ENCODE results near the gene ACOXL.
"Not testable (repeated sequence)": the region's sequence is repeated elsewhere in the genome, so short reads cannot be mapped to it uniquely, and the experiment has no call there.

The ACOXL gene

DNA sequence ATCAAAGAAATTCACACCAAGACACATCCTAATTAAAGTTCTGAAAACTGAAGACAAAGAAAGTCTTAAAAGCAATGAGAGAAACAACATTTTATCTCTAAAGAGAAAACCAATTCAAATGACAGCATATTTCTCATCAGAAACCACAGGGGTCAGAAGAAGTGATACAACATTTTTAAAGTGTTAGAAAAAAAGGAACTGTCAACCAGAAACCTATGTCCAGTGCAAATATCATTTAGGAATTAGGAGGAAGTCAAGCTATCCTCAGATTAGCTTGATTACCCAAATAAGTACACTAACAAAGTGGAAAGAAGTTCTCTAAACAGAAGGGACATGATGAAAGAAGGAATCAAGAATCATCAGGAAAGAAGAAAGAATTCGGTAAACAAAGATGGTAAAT, 328.8 kb downstream of the ACOXL start:
- no peak for DNase-seq (ENCODE audit: low read depth)

GRCh38 chr2:111062417-111062816, 330.0 kb downstream of the ACOXL start:
- no peak for DNase-seq (ENCODE audit: low read depth)

DNA sequence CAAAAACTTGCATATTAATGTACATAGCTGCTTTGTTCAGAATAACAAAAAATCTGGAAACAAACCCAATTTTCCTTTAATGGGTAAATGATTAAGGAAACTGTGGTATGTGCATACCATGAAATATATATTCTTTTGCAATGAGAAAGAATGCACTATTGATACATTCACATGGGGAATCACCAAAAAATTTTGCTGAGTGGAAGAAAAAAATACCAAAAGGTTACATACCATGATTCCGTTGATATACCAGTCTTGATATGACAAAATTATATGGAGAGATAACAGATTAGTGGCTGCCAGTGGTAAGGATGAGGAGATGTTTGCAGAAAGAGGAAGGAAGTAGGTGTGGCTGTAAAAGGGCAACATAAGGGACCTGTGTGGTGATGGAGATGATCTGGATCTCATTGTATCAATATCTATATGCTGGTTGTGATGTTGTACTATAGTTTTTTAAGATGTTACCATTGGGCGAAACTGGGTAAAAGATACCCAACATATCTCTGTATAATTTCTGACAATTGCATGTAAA, 333.8 kb downstream of the ACOXL start:
- no peak for DNase-seq (ENCODE audit: low read depth)

DNA sequence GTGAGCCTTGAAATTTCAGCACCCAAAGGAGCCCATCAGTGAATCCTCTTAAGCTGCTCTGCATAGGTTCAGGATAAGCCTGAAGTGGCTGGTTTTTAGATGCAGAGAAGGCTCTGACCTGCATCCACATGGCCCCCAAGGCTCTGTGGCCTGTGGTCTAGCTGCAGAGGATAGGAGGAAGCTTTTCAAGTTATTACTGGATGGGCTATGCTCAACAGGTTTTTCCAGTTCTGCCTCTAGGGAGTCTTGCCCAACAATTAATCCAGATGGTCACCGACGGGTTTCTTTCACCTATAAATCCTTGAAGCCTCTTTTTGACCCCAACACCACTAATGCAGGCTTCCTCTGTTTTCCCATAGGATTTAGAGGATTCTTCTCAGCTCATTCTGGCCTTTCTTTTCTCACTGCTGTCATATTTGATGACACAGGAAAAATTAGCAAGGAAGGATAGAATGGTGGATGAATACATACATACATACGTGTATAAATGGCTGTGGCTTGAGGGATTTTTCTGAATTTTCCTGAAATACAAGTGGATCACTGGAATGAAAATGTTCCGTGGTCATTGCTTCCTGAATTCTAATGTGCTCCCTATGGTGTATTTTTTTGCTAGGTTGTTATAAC, 336.2 kb downstream of the ACOXL start:
- DNase-seq (ENCODE audit: low read depth), result no peak

GRCh38 chr2:111069722-111070121, 337.3 kb downstream of the ACOXL start:
- no peak for DNase-seq (ENCODE audit: low read depth)

DNA sequence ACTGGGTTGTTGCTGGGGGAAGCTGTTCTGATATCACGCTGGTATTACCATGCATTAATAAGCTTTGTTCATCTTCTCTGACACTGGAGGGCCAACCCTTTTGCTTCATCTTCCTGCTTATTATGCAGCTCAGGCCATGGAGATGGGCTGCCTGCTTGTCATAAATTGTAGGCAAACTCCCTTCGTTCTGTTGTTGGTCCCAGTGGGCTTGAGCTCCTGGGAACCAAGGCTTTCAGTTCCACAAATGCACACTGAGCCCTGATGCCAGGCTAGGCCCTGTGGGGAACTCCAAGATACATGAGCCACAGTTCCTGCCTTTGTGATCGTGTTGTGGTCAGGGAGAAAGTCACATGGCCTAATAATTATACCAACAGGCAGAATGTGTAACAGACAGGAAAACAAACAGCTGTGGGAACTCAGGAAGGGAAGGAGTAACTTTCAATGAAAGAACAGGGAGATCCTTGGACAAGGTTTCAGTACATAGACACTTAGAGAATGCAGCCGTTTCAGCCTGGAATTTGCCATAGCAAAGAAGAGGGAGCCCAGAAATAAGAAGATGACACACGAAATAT, 339.3 kb downstream of the ACOXL start:
- DNase-seq (ENCODE audit: low read depth), result peak; percentile 58

DNA sequence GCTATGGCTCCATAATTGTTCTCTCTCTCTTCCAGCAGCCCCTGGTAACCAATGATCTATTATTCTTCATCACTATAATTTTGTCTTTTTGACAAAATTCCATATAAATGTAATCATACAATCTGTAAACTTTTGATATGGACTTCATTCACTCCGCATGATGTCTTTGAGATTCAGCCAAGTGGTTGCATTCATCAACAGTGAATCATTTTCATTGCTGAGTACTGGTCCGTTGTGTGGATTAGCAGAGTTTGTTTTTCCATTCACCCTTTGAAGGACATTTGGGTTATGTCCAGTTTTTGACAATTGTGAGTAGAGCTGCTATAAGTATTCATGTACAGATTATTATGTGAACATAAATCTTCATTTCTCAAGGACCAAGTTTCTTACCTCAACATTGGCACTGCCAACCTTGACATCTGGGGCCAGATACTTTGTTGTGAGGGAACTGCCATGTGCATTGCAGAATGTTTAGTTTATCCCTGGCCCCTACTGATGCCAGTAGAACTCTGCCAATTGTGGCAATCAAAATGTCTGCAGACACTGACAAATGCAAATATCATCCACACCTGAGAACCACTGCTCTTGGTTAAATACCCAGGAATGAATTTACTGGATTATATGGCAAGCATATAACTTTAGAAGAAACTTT, 340.0 kb downstream of the ACOXL start:
- peak; percentile 96 for DNase-seq (ENCODE audit: low read depth)

GRCh38 chr2:111082659-111083058, 350.3 kb downstream of the ACOXL start:
- DNase-seq (ENCODE audit: low read depth), result not testable (repeated sequence)

DNA sequence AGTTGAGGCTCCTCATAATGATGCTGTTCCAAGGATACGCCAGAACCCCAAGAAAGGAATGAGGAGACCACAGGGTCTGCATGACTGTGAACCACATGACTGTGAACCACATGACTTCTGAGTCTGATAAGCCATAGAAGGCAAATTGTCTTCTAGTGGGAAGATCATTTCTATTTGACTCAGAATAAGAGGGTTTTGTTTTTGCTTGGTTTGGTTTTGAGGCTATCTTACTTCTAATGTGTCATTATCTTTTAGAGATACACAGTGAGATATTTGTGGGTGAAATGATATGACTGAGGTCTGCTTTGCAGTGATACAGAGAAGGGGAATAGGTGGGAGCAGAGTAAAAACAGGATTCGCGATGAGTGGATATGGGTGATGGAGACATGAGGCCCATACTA, 359.4 kb downstream of the ACOXL start:
- DNase-seq (ENCODE audit: low read depth), result no peak

DNA sequence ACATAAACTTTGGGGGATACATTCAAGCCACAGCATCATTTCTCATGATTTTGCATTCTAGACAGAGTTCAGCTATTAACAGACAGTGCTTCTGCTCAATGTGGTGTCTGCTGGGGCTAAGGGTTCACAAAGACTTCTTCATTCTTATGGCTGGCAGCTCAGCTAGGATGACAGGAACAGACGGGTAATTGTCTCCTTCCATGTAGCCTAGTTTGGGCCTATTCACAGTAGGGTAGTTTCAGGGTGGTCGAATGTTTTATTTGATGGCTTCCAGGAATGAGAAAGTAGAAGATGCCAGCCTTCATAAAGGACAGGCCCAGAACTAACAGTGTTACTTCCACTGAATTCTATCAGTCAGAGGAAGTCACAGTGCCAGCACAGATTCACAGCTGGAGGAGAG, 362.3 kb downstream of the ACOXL start:
- DNase-seq (ENCODE audit: low read depth), result no peak

GRCh38 chr2:111095434-111095833, 363.1 kb downstream of the ACOXL start:
- DNase-seq (ENCODE audit: low read depth), result no peak

- DNase-seq (ENCODE audit: low read depth), result no peak
Observed at GRCh38 chr2:111099402-111099801, 367.0 kb downstream of the ACOXL start.

GRCh38 chr2:111100087-111100764, 367.9 kb downstream of the ACOXL start:
- DNase-seq (ENCODE audit: low read depth), result no peak

GRCh38 chr2:111100765-111101162, 368.4 kb downstream of the ACOXL start:
- DNase-seq (ENCODE audit: low read depth), result no peak

- DNase-seq (ENCODE audit: low read depth), result no peak
Observed at GRCh38 chr2:111101592-111101991, 369.2 kb downstream of the ACOXL start.

- DNase-seq (ENCODE audit: low read depth), result no peak
Observed at GRCh38 chr2:111102216-111102615, 369.8 kb downstream of the ACOXL start.

GRCh38 chr2:111105926-111106325, 373.6 kb downstream of the ACOXL start:
- DNase-seq (ENCODE audit: low read depth), result no peak

- no peak for DNase-seq (ENCODE audit: low read depth)
Observed at GRCh38 chr2:111106706-111107105, 374.3 kb downstream of the ACOXL start.

DNA sequence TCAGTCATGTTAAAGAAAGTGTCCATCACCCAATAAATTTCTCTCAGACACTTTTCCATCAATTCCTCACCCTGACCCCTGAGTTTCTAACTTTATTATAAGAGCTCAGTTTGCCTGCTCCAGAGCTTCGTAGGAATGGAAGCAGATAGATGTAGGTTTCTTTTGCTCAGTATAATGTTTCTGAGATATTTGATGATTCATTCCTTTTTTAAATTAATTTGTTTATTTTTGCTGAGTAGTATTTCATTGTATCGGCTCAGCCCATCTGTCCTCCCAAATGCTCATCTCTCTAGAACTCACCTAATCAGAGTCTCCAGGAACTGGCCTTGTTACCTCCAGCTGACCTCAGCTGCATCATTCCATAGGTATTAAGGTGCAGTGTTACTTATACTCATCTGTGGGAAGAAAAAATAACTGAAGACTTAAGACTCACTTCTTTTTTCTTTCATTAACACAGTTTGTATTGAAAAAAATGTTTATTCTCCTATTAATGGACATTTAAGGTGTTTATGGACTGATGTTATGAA, 376.4 kb downstream of the ACOXL start:
- DNase-seq (ENCODE audit: low read depth), result no peak

DNA sequence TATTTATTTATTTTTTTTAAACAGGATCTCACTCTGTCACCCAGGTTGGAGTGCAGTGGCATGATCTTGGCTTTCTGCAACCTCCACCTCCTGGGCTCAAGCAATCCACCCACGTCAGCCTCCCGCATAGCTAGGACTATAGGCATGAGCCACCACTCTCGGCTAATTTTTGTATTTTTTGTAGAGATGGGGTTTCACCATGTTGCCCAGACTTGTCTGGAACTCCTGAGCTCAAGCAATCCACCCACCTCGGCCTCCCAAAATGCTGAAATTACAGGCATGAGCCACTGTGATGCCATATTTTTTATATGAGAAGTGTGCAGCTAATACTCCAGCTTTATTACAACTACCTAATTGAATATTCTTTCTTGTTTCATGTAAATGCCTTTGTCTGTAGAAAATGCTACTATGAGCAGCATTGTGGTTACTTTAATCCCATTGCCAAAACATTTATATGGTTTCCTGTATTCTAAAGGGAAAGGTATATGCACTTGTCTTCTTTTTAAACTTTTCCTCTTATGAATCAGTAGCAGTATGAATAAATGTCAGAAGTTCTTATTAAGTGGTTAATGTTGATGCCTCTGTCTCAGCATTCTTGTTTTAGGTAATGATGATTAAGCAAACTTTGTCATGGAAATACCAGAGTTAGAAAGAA, 378.9 kb downstream of the ACOXL start:
- no peak for DNase-seq (ENCODE audit: low read depth)

DNA sequence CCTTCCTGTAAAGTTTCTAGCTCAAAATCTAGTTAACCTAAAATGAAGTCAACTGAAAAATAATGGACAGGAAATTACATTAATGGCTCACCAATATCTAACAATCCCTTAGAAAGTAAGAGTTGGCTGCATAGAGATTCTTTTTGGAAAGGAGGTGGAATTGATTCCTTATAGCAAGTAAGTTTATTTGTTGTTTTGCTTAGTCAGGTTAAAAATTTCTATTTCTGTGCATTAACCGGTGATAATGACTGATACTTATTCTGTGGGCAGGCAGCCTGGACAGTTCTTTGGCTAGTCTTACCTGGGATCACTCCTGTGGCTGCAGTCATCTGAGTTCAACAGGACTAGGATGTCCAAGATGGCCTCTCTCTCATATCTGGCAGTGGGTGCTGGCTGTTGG, 381.5 kb downstream of the ACOXL start:
- DNase-seq (ENCODE audit: low read depth), result no peak
